ENCODE measurements around the gene HOXD11.

Gene HOXD11

DNA sequence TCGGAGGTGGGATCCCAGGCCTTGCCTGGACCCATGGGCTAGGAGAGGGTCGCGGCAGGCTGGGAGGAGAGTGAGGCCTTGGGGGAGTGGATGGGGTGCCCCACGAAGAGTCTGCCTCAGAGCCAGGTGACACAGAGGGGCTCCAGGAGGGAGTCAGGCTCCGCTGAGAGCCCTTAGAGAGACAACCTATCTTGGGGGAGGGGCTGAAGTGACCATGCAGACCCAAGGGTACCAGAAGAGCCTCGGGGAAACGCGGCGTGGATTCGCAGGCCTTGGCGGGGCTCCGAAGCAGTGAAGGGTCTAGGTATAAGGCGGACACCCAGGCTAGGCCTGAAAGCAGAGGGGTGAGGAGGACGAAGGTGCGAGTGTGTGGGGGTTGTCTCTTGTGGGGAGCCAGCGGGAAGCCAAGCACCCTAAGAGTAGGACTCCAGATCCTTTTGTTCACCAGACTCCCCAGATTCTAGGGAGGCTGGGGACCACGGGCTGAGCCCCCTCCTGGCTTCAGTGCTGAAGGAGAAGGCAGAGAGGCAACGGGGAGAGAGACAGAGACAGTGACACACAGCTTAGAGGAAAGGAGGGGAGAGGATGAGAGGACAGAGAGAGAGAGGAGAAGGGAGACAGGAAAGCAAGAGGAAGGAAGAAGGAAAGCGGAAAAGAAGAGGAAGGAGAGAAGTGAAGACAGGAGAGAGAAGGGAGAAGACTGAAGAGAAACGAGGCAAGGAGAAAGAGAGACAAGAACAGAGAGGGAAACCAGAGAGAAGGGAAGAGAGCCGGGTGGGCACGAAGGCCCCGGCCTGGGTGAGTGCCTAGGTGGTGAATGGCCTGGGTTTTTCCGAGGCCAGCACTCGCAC is 1.1 kb upstream of the HOXD11 start:
- no peak for DNase-seq (ENCODE audit: low spot score)

DNA sequence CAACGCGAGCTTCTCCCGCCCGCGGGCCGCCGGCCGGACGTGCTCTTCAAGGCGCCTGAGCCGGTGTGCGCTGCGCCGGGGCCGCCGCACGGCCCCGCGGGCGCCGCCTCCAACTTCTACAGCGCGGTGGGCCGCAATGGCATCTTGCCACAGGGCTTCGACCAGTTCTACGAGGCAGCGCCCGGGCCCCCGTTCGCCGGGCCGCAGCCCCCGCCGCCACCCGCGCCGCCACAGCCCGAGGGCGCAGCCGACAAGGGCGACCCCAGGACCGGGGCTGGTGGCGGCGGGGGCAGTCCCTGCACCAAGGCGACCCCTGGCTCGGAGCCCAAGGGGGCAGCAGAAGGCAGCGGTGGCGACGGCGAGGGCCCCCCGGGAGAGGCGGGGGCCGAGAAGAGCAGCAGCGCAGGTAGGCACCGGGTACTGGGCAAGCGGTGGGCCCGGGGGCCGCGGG is 676 bp downstream of the HOXD11 start:
- DNase-seq (ENCODE audit: low spot score) = no peak

DNA sequence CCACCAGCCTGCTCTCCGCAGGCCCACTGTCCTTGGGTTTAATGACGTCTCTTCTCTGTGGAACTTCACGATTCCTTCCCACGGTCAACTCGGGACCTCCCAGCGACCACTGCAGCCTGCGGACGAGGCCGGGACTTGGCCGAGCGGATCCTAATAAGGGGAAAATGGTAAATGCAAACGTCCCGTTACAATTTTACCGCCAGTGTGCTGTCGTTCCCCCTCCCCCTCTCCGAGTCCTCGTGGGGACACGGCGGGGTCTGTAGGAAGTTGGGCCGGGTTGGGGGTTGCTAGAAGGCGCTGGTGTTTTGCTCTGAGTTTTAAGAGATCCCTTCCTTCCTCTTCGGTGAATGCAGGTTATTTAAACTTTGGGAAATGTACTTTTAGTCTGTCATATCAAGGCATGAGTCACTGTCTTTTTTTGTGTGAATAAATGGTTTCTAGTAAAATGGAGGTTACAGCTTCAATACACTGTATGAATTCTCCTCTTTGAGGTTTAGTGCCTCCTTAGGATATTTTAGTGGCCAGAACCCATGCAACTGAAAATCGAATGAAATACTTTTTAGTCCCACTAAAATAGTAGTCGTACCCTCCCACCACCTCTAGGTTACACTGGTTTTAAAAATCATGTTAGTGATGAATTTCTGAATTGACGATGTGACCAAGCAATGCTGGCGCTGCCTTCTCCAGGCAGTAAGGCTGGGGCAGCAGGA is 2.3 kb downstream of the HOXD11 start:
- no peak for DNase-seq (ENCODE audit: low spot score)

DNA sequence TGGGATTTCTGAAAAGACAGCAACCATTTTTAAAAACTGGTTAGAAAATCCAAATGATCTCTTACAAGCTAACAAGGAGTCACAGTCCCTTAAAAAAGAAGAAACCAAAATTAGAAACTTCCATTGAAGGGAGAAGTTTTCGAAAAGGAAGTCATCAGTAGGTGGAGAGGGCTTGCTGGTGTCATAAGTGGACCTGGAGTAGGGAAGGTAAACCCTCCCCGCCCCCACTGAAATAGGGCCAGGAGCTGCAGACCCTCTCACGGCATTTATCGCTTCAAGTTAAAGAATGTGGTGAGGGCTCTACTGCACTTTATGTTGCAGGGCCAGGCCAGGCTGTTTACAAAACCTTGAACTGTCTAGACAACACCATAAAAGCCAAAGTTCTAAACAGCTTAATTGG is 2.9 kb downstream of the HOXD11 start:
- DNase-seq (ENCODE audit: low spot score) = no peak

DNA sequence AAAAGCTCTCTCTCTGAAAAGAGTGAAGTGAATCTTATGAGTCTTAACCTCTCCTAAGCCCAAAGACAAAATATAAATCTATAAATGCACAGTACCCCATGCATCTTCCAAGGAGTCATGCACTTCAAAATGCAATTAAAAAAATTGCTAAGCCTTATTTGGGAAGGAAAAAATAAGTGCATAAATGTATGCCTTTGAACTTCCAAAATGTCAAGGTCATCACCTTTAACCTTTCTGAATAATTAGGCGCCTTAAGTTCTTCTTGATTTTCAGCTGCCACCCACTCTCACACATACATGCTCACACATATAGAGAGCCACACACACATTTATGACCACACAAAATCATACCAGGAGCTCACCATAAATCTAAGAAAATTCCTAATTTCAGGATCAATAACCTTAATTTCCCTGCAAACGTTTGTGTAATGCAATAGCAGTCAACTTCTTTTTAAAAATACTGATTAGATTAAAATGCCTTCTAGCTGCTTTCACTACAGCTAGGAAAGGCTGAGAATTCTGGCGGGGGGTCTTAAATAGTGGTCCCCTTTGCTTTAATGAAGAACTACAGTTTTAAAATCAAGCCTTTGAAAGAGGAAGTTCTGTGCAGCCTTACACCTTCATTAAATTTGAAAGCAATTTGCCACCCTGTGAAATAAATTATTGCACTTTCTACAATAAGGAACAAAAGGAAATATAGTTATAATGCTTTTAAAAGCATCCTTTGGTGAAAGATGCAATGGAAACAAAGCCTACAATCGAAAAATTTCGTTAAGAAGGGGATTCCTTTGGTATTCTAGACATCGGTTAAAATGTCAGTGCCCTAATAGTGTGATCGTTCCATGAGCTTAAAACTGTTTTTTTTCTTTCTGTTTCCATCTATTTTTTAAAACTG is 3.6 kb downstream of the HOXD11 start:
- DNase-seq (ENCODE audit: low spot score) = no peak

DNA sequence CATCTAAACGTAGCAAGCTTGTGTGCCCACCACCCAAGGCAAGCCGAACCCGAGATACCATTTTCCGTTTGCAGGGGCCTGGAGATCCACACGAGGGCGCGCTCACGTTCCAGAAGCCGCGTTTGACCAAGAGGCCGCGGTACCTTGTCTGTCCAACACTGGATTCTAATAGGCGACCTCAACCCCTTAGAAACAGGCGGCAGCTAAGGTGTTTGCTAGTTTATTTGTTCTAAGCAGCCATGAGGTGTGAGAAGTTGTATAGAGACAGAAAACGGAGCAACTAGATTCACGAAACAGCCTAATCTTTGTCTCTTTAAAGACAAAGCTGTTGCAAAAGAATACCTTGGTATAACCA is 4.2 kb downstream of the HOXD11 start:
- DNase-seq (ENCODE audit: low spot score) = no peak

DNA sequence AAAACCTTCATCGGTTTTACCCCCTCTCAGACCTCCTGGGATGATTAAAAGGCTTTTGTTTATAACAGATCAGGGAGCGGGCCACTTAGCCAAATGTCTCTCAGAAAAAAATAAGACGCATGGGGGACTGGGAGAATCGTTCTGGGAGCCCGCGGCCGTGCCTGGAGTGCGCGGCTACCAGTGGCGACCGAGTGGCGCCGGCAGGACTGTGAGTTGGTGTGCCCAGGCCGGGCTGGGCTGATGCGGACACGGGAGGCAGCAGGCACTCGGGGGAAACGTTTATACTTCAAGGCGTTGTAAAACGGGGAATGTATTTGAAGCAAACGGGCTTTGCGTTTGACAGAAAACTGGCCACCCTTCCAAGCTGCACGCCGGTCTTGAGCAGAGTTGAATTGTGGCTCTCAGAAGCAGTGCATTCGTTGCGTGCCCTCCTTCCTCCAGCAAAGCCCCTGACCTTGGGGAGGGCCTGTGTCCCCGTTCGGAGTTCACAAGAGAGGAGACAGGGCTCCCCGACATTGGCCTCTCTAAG is 4.8 kb downstream of the HOXD11 start:
- no peak for DNase-seq (ENCODE audit: low spot score)

DNA sequence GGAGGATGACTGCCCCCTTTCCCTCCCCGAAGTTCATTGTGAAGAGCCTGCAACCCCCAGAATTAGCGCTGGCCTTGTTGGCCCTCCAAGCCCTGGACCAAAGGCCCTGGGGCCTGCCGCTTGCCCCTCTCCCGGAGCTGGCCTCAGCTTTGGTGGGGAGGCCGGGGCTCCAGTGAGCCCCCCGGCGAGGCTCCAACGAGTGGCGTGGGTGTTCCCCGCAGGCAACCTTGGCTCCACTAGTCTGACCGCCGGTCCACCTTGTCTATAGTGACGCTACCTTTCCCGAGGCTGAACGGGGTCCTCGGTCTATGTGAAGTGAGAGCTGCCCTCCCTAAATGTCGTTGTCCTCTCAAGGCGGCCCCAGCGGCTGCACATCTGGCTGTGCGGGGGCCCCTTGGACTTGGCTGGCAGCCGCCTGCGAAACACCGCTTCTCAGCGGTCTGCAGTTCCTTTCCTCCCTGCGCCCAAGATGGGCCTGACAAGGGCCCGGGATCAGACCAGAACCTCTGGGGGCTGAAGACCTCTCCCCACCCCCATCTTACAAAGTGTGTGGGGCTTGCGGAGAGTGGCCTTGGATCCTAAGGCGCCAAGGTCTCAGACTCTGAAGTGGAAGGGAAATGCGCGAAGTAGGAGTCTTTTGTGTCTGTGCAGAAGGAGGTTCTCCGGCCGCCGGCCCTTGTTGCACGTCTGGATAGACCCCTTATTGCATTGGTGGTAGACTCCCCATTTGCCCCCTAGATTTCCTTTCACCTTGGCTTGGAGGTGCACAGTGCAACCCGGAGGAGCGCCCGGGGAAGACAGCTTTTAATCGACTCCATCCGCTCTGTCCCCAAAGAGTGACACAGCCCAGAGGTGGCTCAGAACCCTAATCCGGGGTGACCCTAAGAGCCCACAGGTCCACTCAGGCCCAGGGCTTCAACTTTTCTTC is 5.6 kb downstream of the HOXD11 start:
- DNase-seq (ENCODE audit: low spot score) = no peak

DNA sequence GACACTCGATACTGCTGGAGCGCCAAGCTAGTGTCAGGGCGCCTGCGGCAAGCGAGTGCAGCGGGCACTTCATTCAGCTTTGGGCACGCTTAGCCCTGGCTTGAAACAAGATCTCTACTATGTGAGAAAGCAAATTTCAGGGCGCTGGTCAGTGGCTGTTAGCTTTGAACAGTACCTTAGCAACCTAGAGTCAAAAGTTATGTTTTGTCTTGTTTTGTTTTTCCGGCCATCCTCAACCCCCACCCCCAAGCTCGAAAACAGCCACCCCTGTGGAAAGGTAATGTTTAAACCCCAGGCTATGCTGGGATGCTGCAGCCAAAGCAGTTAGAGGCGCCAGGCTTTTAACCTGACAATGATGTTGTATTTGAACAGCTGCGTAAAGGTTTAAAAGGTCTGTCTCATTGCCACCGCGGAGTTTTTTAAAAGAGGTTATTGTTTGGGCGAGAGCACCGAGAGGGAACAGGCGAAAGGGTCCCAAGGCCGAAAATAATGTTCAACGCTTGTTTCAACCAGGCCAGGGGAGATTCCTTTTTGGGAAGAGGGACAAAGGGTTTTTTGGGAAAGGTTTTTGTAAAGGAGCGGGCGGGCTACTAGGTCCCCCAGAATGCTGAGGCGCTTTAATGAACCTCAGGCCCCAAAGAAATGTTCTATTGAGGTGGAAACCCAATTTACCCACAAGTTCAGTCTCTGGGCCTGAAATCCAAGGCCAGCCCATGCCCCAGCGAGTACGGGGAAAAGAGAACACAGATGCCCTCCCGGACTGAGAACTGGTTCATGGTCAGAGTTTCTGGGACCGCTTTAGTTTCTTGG is 7.2 kb downstream of the HOXD11 start:
- no peak for DNase-seq (ENCODE audit: low spot score)

DNA sequence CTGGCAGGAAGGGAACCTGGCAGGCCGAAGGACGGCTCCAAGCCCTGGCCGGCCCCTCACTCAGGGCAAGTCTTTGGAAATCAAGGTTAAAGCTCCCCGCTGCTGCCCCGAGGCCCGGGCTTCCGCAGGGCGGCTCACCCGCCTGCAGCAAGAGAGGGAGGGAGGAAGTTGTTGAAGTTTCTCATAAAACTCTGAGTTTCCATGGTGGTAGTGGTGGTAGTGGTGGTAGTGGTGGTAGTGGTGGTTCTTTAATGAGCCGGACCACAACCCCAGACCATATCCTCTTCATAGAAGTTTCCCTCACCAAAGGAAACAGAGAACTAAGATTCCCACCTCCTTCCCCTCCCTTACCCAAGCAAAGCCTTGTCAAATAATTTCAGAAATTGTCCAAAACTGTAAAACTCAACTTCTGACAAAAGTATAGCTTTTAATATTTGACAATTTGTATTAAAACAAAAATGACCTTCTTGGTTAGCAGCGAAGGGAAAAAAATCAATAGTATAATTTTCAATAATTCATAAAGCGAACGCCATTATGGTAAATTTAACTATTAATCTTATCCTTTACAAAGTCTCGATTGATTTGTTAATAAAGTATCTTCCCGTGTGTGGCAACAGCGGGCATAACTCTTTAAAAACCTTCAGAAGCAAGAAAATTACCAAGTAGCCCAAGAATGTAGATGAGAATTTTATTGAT is 8.0 kb downstream of the HOXD11 start:
- DNase-seq (ENCODE audit: low spot score) = no peak

DNA sequence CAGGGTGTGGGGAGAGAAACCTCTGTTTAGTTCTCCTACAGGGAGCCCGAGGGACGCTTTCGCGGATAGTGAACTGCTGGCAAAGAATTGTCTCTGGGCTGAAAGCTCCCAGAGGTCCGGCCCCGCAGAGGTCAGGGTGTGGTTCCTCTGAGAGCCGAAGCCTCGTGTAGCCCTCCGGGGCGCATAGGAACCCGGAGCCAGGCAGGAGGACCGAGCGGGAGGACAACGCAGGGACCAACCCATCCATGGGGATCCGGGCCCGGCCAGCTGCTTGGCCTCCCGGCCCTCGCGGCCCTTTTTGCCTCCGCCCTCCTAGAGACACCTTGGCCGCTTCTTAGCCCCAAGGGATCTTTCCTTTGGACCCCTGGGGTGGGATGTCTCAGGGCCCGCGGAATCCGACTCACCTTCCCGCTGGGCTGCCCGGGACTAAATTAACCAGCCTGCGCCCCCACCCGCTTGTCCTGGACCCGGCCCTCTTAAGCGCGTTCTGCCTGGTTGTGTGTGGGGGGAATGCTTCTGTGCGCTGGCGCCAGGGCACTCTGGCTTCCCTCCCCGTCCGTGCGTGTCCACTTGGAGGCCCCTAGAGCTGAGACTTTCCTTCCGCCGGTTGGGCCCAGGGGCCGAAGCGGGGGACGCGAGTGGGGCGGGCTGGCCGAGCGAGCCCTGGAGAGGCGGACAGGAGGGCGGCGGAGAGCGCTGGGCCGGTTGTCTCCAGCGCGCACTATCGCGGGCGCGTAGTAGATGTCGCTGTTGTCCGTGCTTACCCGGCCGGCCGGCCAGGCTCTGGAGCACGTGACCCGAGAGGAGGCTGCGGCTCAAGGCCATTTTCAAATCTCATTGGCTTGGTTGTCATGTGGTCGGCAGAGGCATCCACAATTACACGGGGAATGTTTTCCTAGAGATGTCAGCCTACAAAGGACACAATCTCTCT is 9.1 kb downstream of the HOXD11 start, which contains the start of gene HOXD10:
Gene HOXD10 (plus strand): TSS at position 896 of the 931 bp plus-strand sequence. CDS start 56 bp downstream, outside the sequence.
- peak; percentile 90 for DNase-seq (ENCODE audit: low spot score)

DNA sequence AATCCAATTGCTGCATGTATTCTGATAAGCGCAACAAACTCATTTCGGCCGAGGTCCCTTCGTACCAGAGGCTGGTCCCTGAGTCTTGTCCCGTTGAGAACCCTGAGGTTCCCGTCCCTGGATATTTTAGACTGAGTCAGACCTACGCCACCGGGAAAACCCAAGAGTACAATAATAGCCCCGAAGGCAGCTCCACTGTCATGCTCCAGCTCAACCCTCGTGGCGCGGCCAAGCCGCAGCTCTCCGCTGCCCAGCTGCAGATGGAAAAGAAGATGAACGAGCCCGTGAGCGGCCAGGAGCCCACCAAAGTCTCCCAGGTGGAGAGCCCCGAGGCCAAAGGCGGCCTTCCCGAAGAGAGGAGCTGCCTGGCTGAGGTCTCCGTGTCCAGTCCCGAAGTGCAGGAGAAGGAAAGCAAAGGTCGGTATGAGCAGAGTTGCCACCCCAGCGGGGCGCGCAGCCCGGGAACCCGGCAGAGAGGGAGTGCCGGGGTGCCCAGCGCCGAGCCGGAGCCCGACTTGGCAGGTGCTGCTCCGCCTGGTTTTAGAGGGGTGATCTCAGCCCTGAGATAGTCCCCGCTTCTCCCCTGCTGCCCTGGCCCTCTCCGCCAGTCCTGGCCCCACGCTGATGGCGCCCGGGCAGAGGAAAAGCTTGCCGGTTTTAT is 10.2 kb downstream of the HOXD11 start:
- DNase-seq (ENCODE audit: low spot score) = no peak

DNA sequence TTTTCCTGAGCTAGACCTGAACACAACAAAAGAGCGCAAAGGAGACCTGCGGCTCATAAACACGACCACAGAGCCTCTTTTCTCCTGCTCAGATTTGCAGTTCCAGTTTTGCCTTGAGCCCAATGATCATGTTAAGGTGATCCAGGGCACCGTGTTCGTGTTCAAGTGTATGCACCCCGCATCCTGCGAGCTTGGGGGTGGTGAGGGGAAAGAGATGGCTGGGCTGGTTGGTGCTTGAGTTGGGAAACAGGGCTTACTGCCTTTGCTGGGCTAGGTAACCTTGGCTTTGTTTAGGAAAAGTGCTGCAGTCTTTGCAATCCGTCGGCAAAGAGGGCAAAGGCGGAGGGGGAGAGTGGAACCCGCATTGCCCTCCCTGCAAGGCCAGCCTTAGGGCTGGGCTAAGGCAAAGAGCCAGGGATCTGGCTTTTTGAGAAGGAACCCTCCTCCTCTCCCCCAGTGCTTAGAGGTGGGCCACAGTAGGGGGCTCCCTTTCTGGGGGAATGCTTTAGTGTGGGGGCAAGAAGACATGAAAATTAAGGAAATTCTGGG is 10.8 kb downstream of the HOXD11 start:
- no peak for DNase-seq (ENCODE audit: low spot score)

DNA sequence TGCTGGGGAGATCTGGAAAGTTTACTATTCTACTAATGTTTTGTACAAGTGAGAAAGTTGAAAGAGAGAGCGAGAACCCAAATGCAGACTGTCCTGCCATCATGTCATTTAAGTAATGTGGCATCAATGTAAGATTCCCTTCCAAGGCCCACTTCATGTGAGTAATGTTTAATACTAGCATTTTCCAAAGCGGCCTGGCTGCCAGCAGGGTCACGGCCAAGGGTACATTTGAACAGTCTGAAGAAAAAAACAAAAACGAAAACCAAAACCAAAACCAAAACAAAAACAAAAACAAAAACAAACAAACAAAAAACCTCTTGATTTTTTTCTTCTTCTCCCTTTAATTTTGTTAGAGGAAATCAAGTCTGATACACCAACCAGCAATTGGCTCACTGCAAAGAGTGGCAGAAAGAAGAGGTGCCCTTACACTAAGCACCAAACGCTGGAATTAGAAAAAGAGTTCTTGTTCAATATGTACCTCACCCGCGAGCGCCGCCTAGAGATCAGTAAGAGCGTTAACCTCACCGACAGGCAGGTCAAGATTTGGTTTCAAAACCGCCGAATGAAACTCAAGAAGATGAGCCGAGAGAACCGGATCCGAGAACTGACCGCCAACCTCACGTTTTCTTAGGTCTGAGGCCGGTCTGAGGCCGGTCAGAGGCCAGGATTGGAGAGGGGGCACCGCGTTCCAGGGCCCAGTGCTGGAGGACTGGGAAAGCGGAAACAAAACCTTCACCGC is 11.7 kb downstream of the HOXD11 start:
- no peak for DNase-seq (ENCODE audit: low spot score)

DNA sequence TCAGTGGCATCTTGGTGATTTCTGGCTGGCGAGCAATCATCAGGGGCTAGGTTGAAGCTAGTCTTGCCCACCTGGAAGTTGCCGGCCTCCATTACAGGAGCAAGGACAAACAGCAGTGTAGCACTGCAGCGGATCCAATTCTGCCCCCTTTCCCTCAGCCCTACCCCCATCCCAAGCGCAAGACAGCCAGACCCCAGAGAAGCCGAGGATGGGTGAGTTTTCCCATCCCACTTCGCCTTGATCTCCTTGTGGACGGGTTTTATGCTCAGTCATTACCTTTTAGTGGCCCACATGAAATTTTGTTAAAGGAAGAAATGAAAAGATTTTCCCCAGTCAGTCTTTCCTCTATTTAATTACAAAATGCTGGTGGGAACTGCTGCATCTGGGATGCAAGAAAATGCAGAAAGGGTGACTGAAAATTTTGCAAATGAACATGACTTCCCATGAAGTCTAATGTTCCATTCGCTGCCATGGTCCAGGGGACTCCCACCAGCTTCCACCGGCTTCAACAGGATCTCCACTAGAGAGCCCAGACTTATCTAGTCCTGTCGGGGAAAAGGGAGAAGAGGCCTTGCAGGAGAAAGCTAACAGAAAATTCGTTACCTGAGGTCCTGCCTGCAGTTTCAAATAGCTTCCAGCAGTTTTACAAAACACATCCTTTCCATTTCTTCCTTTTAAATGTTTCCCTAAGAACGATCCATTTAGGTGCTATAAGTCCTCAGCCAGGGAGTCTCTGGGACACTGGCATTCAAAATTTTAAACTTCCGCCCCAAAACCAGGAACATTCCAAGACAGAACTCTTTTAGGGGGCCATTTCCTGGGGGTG is 13.5 kb downstream of the HOXD11 start:
- DNase-seq (ENCODE audit: low spot score) = no peak
